HCT116 (cell line): ENCODE data around the gene OPRD1. TPM values are rescaled to one million over a fixed set of nuclear protein-coding genes. Genes with fewer than 3 reads are reported as not detected.

Source experiments
- ATAC-seq: fragments of 200-7000 bp; cut with Tn5 transposase; 2 replicates; pipeline ENCODE4 v1.9.1; 2020; ENCODE audit warnings: mild to moderate bottlenecking, moderate library complexity
- BruUV-seq: library from RNA; stranded (reverse); fragments of 400-500 nt; replicated peaks from 2 replicates; lab custom pipeline; 2021; lab: Mats Ljungman, UMichigan
- CTCF ChIA-PET: fragments of 300-600 bp; sonication (Branson Sonifier 250); formaldehyde crosslinking; loops from one replicate; lab custom pipeline; 2021; ENCODE audit warnings: antibody characterized with exemption; lab: Charles Lee
- POLR2A ChIA-PET: fragments of 300-600, 350-600 bp; sonication (Branson Sonifier 250); formaldehyde crosslinking; loops from one replicate; lab custom pipeline; 2021; ENCODE audit warnings: antibody characterized with exemption; lab: Charles Lee
- RAD21 ChIA-PET, 2 experiments: fragments of 300-600 bp; sonication (Branson Sonifier 250); formaldehyde crosslinking; loops; one replicate each; lab custom pipeline; 2023; ENCODE audit warnings: low total read pairs in 2 of 2; ENCODE audit not compliant: uncharacterized antibody in 2 of 2, unreplicated experiment in 2 of 2, low non-redundant PET in 1 of 2; lab: Charles Lee
- DNase-seq: peaks from one replicate; pipeline ENCODE4 v3.0.0-alpha.2; 2010; ENCODE audit warnings: low read depth, low spot score
- H2AFZ ChIP-seq: fragments of 200-600 bp; shearing (Covaris generic), sonication (generic); 2 replicates; pipeline ENCODE4 v1.6.1; 2017; ENCODE audit warnings: low read depth, mixed run types, mixed read lengths, antibody characterized with exemption, low read length; ENCODE audit not compliant: poor library complexity, severe bottlenecking
- H3K27ac ChIP-seq: 2 replicates; pipeline ENCODE4 v1.5.1; 2012; ENCODE audit warnings: low read depth, low read length
- H3K27me3 ChIP-seq: fragments of 200-600 bp; sonication (generic); 2 replicates; pipeline ENCODE4 v1.6.1; 2016; ENCODE audit warnings: mixed run types, low read length, mixed read lengths; ENCODE audit not compliant: insufficient read depth
- H3K36me3 ChIP-seq, 2 experiments: fragments of 200-500 bp in 1 of 2; fragments of 200-600 bp in 1 of 2; sonication (Bioruptor generic) in 1 of 2; sonication (generic) in 1 of 2; 2 replicates each; pipeline versions ENCODE4 v1.5.1 to v1.6.1; 2014 to 2016; ENCODE audit warnings: low read length in 2 of 2, inconsistent platforms in 1 of 2, mixed read lengths in 1 of 2, mixed run types in 1 of 2; ENCODE audit not compliant: insufficient read depth in 2 of 2, control insufficient read depth in 1 of 2
- H3K4me1 ChIP-seq, 2 experiments: fragments of 200-600 bp in 1 of 2; sonication (generic) in 1 of 2; 2 replicates each; pipeline versions ENCODE4 v1.5.1 to v1.6.1; 2012 to 2017; ENCODE audit warnings: low read length in 2 of 2, inconsistent platforms in 1 of 2, mild to moderate bottlenecking in 1 of 2, mixed read lengths in 1 of 2, mixed run types in 1 of 2, moderate library complexity in 1 of 2; ENCODE audit not compliant: insufficient read depth in 2 of 2, control insufficient read depth in 1 of 2
- H3K4me2 ChIP-seq: fragments of 200-600 bp; sonication (generic); 2 replicates; pipeline ENCODE4 v1.6.1; 2017; ENCODE audit warnings: mixed run types, low read length, mixed read lengths
- H3K4me3 ChIP-seq, 2 experiments: fragments of 200-600 bp in 1 of 2; sonication (generic) in 1 of 2; replicated peaks in 1 of 2; 2 replicates each; pipeline ENCODE4 v1.5.1; 2011 to 2016; ENCODE audit warnings: low read length in 2 of 2, control low read depth in 1 of 2, low read depth in 1 of 2, mild to moderate bottlenecking in 1 of 2, mixed read lengths in 1 of 2, mixed run types in 1 of 2
- H3K79me2 ChIP-seq: fragments of 200-600 bp; sonication (generic); 2 replicates; pipeline ENCODE4 v1.6.1; 2017; ENCODE audit warnings: mild to moderate bottlenecking, mixed run types, low read length, moderate library complexity, mixed read lengths; ENCODE audit not compliant: insufficient read depth
- H3K9ac ChIP-seq: fragments of 200-600 bp; sonication (generic); 2 replicates; pipeline ENCODE4 v1.6.1; 2016; ENCODE audit warnings: low read length, mixed read lengths
- H3K9me2 ChIP-seq: fragments of 200-600 bp; sonication (generic), shearing (Covaris generic); 2 replicates; pipeline ENCODE4 v1.6.1; 2017; ENCODE audit warnings: mixed run types, mild to moderate bottlenecking, moderate library complexity; ENCODE audit not compliant: insufficient read depth
- H3K9me3 ChIP-seq, 2 experiments: fragments of 200-500 bp in 1 of 2; fragments of 200-600 bp in 1 of 2; sonication (Bioruptor generic) in 1 of 2; sonication (generic) in 1 of 2; 2 replicates each; pipeline ENCODE4 v1.6.1; 2014 to 2017; ENCODE audit warnings: low read length in 2 of 2, mixed read lengths in 2 of 2, inconsistent platforms in 1 of 2, low read depth in 1 of 2, mild to moderate bottlenecking in 1 of 2, mixed run types in 1 of 2, moderate library complexity in 1 of 2; ENCODE audit not compliant: control insufficient read depth in 1 of 2, insufficient read depth in 1 of 2
- H4K20me1 ChIP-seq: fragments of 200-600 bp; sonication (generic), shearing (Covaris generic); 2 replicates; pipeline ENCODE4 v1.6.1; 2017; ENCODE audit warnings: mixed run types, mild to moderate bottlenecking, moderate library complexity; ENCODE audit not compliant: insufficient read depth
- CBX3 ChIP-seq: IDR thresholded peaks from 2 replicates; pipeline ENCODE4 v1.6.1; 2012; ENCODE audit warnings: low read depth
- CEBPB ChIP-seq: IDR thresholded peaks from 2 replicates; pipeline ENCODE4 v1.6.1; 2012; ENCODE audit warnings: low read depth
- CTCF ChIP-seq, 3 experiments: fragments of 200-600 bp in 1 of 3; sonication (generic) in 1 of 3; IDR thresholded peaks in 2 of 3; conservative IDR thresholded peaks in 1 of 3; 2 replicates each; pipeline ENCODE4 v1.5.1; 2012 to 2017; ENCODE audit warnings: low read depth in 2 of 3, low read length in 2 of 3, antibody characterized with exemption in 1 of 3, borderline replicate concordance in 1 of 3, control low read depth in 1 of 3, mild to moderate bottlenecking in 1 of 3, mixed read lengths in 1 of 3, mixed run types in 1 of 3, moderate library complexity in 1 of 3; ENCODE audit not compliant: insufficient read depth in 1 of 3
- EGR1 ChIP-seq: IDR thresholded peaks from 2 replicates; pipeline ENCODE4 v1.6.1; 2012; ENCODE audit warnings: low read depth
- EZH2 ChIP-seq: fragments of 200-600 bp; sonication (generic); IDR thresholded peaks from 2 replicates; pipeline ENCODE4 v1.6.1; 2017; ENCODE audit warnings: antibody characterized with exemption, mixed run types
- FOSL1 ChIP-seq: IDR thresholded peaks from 2 replicates; pipeline ENCODE4 v1.6.1; 2012; ENCODE audit warnings: low read depth
- JUND ChIP-seq: IDR thresholded peaks from 2 replicates; pipeline ENCODE4 v1.6.1; 2012
- MAX ChIP-seq: IDR thresholded peaks from 2 replicates; pipeline ENCODE4 v1.6.1; 2012
- POLR2A ChIP-seq: IDR thresholded peaks from 2 replicates; pipeline ENCODE4 v1.7.0; 2011; ENCODE audit warnings: borderline replicate concordance; ENCODE audit not compliant: insufficient read depth, insufficient read length; ENCODE audit errors: extremely low read depth
- SP1 ChIP-seq: IDR thresholded peaks from 2 replicates; pipeline ENCODE4 v1.6.1; 2012; ENCODE audit warnings: low read depth
- ZBTB33 ChIP-seq: IDR thresholded peaks from 2 replicates; pipeline ENCODE4 v1.6.1; 2011; ENCODE audit warnings: mild to moderate bottlenecking, low read length, moderate library complexity; ENCODE audit not compliant: insufficient replicate concordance; ENCODE audit errors: extremely low read depth
- ZFX ChIP-seq: fragments of 450-650 bp; IDR thresholded peaks from 2 replicates; pipeline ENCODE4 v1.6.1; 2017
- ZNF274 ChIP-seq: fragments of 200-500 bp; sonication (Bioruptor generic); IDR thresholded peaks from 2 replicates; pipeline ENCODE4 v1.6.1; 2014; ENCODE audit warnings: mild to moderate bottlenecking, low read depth, low read length, inconsistent platforms
- intact Hi-C: fragments of 100-400 bp; cut with micrococcal nuclease; formaldehyde crosslinking; loops from 2 replicates; pipeline ENCODE4 v1.10.0; 2022
- total RNA-seq: library from RNA; stranded (reverse); gene quantifications from one replicate; pipeline ENCODE4 v1.2.1, GENCODE V29; 2021; ENCODE audit not compliant: unreplicated experiment
- TF ChIP-seq, protein P1 (sequence below): IDR thresholded peaks from 2 replicates; pipeline ENCODE4 v1.6.1; 2012; ENCODE audit warnings: low read depth
- TF ChIP-seq, protein P2 (sequence below): IDR thresholded peaks from 2 replicates; pipeline ENCODE4 v1.6.1; 2012

Gene OPRD1
- total RNA-seq, 1 experiment from 2014 or later: not detected

GRCh38 chr1:28773105-28773504, 38.9 kb upstream of the OPRD1 start:
- Histone ChIP-seq H2AFZ (no peak overlapping the region), H3K4me1 (no peaks in the 10 kb centered on the region), H3K4me3 (no peak overlapping the region), H3K4me2 (no peak overlapping the region), H4K20me1 (0 out of 2 replicates have a peak, but pooled peaks cover 7% of the 10 kb centered on the region), H3K79me2 (peaks cover 37% of the 10 kb centered on the region), H3K9ac (no peak overlapping the region), H3K36me3 (peaks cover 15 to 17% of the 10 kb centered on the region in 2 experiments), H3K27me3 (no peaks in the 10 kb centered on the region), H3K9me2 (no peaks in the 10 kb centered on the region), H3K27ac (no peak overlapping the region), H3K9me3 (no peaks in the 10 kb centered on the region)
- ChIA-PET RAD21 (no interaction called here), CTCF (no interaction called here), POLR2A (no interaction called here)
- ATAC-seq (no peak), DNase-seq (no peak)
- TF ChIP-seq CTCF (IDR thresholded peaks at IDR 0.05 in 2 of 3, conservative IDR thresholded peaks at IDR 0.05 in 1 of 3; ENCODE audit: borderline replicate concordance in 1 of 3, insufficient read depth in 1 of 3, low read depth in 2 of 3, low read length in 2 of 3) (no peak), MAX (no peak), ZBTB33 (no peak), CEBPB (no peak), EZH2 (no peak), POLR2A (no peak), JUND (no peak), ZNF274 (no peak), ZFX (no peak), FOSL1 (no peak), EGR1 (no peak), CBX3 (no peak), SP1 (no peak)
- TF ChIP-seq, protein P1, sequence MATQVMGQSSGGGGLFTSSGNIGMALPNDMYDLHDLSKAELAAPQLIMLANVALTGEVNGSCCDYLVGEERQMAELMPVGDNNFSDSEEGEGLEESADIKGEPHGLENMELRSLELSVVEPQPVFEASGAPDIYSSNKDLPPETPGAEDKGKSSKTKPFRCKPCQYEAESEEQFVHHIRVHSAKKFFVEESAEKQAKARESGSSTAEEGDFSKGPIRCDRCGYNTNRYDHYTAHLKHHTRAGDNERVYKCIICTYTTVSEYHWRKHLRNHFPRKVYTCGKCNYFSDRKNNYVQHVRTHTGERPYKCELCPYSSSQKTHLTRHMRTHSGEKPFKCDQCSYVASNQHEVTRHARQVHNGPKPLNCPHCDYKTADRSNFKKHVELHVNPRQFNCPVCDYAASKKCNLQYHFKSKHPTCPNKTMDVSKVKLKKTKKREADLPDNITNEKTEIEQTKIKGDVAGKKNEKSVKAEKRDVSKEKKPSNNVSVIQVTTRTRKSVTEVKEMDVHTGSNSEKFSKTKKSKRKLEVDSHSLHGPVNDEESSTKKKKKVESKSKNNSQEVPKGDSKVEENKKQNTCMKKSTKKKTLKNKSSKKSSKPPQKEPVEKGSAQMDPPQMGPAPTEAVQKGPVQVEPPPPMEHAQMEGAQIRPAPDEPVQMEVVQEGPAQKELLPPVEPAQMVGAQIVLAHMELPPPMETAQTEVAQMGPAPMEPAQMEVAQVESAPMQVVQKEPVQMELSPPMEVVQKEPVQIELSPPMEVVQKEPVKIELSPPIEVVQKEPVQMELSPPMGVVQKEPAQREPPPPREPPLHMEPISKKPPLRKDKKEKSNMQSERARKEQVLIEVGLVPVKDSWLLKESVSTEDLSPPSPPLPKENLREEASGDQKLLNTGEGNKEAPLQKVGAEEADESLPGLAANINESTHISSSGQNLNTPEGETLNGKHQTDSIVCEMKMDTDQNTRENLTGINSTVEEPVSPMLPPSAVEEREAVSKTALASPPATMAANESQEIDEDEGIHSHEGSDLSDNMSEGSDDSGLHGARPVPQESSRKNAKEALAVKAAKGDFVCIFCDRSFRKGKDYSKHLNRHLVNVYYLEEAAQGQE: no peak
- TF ChIP-seq, protein P2, sequence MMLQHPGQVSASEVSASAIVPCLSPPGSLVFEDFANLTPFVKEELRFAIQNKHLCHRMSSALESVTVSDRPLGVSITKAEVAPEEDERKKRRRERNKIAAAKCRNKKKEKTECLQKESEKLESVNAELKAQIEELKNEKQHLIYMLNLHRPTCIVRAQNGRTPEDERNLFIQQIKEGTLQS: no peak
- no TSS peak for BruUV-seq
- intact Hi-C loops: no loop called here
